Fibroblast of the aortic adventitia (primary cell): ENCODE results near the gene NSUN2. TPM values are rescaled to one million over a fixed set of nuclear protein-coding genes. Genes with fewer than 3 reads are reported as not detected.

ENCODE experiments used
- DNase-seq: peaks from one replicate; pipeline ENCODE4 v3.0.0-alpha.2; 2010; ENCODE audit warnings: low read depth
- H3K4me3 ChIP-seq: 2 replicates; pipeline ENCODE4 v1.5.1; 2011; ENCODE audit warnings: low read depth, mild to moderate bottlenecking, control low read depth, low read length, moderate library complexity
- CTCF ChIP-seq: IDR thresholded peaks from 2 replicates; pipeline ENCODE4 v1.5.1; 2011; ENCODE audit warnings: mild to moderate bottlenecking, low read length, control low read depth, inconsistent platforms; ENCODE audit not compliant: insufficient read depth
- total RNA-seq: library from RNA; depleted of rRNA; stranded (reverse); fragments of >200 nt; gene quantifications from 2 replicates; pipeline ENCODE4 v1.2.3, GENCODE V29; 2012; ENCODE audit warnings: low replicate concordance

The NSUN2 gene
- total RNA-seq, 1 donor: 29.0 TPM

DNA sequence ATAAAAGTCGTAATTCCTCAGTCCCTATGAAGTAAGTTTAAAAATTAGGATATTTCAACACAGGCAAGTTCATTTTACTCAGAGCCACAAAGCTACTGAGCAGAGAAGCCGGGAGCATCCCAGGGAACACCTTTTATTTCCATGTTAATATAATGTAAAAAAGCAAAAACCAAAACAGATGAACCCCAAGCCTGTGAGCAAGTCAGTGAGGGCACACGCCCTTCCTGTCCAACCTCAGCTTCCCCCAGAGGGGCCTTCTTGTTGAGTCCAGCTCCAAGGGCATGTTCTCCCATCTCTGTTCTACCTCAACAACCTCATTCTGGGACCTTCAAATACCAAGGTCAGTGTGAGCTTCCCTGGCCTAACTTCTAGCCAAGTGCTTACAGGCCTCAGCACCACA lies 24.8 kb downstream of the NSUN2 start:
- no peak for TF ChIP-seq CTCF
- no peak for DNase-seq
- no peak overlapping the region for H3K4me3 ChIP-seq

DNA sequence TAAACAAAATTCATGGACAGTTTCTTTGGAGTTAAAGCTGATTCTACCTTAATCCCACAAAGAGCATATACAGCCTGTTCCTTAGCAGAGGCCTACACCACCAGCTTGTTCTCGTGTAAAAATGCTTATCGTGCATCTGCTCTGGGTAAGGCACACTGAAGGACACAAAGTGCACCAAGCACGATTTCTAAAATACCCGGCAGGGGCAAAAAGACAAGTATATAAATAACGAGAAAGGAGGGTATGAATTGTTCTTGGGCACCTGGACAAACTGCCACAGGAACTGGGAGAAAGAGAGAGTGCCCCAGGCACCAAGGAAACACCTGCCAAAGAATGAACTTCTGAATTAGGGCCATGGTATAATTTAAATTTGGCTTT lies 25.3 kb downstream of the NSUN2 start:
- no peak overlapping the region for H3K4me3 ChIP-seq
- TF ChIP-seq CTCF: no peak
- DNase-seq: no peak

DNA sequence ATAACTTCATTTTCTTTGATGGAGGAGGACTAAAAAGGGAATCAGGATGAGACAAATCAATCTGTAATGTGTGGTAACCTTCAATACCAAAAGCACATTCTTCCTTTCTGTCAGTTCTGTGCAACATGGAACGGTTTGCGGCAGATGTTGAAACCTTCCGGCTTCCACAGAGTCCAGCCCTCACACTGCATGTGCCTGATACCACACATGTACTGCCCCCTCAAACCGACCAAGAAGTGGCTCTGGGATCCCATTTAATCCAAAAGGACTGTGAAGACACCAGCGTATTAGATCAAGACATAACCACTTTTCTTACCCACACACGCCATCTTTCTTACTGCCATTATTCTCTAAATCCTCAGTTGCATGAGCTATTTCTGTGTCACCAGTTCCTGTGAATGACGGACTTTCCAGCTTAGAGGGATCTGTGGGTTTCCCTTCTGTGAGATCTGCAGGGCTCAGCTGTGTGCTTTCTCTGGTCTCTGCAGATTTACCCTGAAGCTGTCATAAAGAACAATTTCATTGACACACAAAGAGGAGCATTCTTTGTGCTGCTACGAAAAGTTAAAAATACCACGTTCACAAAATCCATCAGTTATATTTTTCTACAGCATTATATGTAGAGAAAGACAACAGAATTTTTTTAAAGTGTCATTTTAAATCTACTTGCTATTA lies 25.8 kb downstream of the NSUN2 start:
- no peak for DNase-seq
- TF ChIP-seq CTCF: no peak
- no peak overlapping the region for H3K4me3 ChIP-seq

GRCh38 chr5:6604946-6605345 lies 27.9 kb downstream of the NSUN2 start:
- no peak overlapping the region for H3K4me3 ChIP-seq
- DNase-seq: no peak
- no peak for TF ChIP-seq CTCF

GRCh38 chr5:6604341-6604740 lies 28.5 kb downstream of the NSUN2 start:
- no peak overlapping the region for H3K4me3 ChIP-seq
- no peak for TF ChIP-seq CTCF
- DNase-seq: no peak

GRCh38 chr5:6603643-6604042 lies 29.2 kb downstream of the NSUN2 start:
- no peak for TF ChIP-seq CTCF

DNA sequence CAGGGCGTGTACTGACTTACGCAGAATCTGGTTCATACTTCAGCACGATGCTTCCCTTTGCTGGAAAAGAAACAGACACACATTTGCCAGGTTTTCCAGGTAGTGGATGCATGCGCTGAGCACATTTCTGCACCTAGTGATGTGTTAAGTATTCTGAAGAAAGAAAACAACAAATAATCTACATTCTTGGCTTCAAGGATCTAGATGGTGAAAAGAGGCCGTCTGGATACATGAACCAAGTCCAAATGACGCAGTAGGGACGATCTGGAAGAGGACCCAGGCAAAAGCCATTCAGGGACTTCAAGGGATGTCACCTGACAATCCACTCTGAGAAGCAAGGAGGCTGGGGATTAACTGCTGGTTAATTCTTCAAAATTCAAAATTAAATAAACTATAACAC lies 30.4 kb downstream of the NSUN2 start:
- H3K4me3 ChIP-seq: no peak overlapping the region
- no peak for TF ChIP-seq CTCF
- DNase-seq: no peak

More at GRCh38 chr5:6603643-6604042, 29.2 kb downstream of the NSUN2 start:
- no peak for DNase-seq
- no peak overlapping the region for H3K4me3 ChIP-seq
